ES-I3 (cell line): ENCODE data around the gene INPP4B.

ENCODE experiments used
- H3K36me3 ChIP-seq: 2 replicates; pipeline ENCODE4 v1.6.1; 2013; ENCODE audit warnings: mild to moderate bottlenecking, low read length, control low read depth, moderate library complexity; ENCODE audit not compliant: insufficient read depth
- H3K4me1 ChIP-seq: 2 replicates; pipeline ENCODE4 v1.6.1; 2013; ENCODE audit warnings: mild to moderate bottlenecking, control low read depth, low read length; ENCODE audit not compliant: insufficient read depth
- H3K9ac ChIP-seq: 2 replicates; pipeline ENCODE4 v1.6.1; 2013; ENCODE audit warnings: low read depth, mild to moderate bottlenecking, low read length, moderate library complexity
- H3K9me3 ChIP-seq: 2 replicates; pipeline ENCODE4 v1.6.1; 2013; ENCODE audit warnings: mild to moderate bottlenecking, low read length, moderate library complexity; ENCODE audit not compliant: control insufficient read depth, insufficient read depth

INPP4B gene

DNA sequence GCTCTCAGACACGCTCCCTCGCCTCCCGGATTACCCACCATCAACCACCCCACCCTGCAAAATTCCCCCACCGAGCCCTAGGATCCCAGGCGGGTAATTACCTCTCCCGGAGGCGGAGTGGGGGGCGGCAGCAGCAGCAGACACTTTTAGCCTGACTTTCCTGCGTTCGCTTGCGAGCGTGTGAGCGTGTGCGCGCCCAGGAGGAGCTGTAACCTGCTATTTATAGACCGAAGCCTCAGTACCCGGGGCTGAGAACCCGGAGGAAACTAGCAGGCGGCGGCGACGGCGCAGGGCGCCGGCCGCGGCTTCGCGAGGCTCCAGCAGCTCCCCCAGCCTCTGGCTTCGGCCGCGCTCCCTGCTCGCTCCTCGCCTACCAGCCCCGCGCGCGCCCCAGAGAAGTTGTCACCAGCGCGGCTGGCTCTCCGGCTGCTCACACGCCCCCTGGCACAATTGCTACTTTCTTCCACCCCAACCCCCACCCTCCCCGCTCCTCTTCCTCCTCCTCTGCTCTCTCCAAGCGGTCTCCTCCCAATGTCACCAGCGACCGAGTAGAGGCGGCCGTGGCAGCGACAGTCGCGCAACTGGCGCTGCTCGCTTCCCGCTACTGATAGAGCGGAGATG is at the start of gene INPP4B:
TSS of gene INPP4B (minus strand) at position 194 of the 621 bp plus-strand sequence.
- peak within 1 kb of the TSS; percentile 40; the same call in 1 of the 2 replicates for H3K9ac ChIP-seq
- no peaks in the 10 kb centered on the region for H3K4me1 ChIP-seq
- H3K36me3 ChIP-seq: no peaks in the 10 kb centered on the region

DNA sequence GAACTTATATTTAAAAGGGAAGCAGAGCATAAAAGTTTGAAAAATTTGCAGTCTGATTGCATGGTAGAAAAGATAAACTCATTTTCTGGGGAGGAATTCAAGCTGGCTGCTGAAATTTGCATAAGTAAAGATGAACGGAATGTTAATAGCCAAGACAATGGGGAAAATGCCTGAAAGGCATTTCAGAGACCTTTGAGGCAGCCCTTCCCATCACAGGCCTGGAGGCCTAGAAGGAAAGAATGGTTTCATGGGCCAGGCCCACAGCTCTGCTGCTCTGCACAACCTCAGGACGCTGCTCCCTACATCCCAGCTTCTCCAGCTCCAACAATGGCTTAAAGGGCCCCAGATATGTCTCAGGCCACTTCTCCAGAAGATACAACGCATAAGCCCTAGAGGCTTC is 46.9 kb upstream of the INPP4B start:
- Histone ChIP-seq H3K4me1 (no peaks in the 10 kb centered on the region), H3K36me3 (no peaks in the 10 kb centered on the region), H3K9ac (no peak overlapping the region), H3K9me3 (peaks cover 15% of the 10 kb centered on the region; the same call in 1 of the 2 replicates)

More for the DNA sequence above, at the start of gene INPP4B:
- no peaks in the 10 kb centered on the region for H3K9me3 ChIP-seq

DNA sequence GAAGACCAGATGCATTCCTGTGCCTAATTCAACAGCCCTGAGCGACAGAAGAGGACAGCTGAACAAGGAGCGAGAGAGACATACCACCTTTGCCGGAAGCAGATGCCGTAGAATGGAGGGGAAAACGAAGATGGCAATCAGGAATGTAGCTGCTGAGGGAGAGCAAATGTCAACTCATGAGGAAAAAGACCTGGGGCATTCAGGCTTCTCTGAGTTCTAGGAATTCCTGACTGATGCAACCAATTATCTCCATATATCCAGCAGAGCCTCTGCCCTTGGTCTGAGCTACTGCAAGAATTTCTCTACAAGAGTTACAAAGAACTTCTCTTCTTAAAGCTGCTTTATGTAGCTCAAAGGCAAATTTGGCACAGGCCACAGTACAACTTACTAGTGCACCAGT is 40.5 kb upstream of the INPP4B start:
- no peak overlapping the region for H3K9ac ChIP-seq
- H3K9me3 ChIP-seq: no peaks in the 10 kb centered on the region
- no peaks in the 10 kb centered on the region for H3K4me1 ChIP-seq
- no peaks in the 10 kb centered on the region for H3K36me3 ChIP-seq

DNA sequence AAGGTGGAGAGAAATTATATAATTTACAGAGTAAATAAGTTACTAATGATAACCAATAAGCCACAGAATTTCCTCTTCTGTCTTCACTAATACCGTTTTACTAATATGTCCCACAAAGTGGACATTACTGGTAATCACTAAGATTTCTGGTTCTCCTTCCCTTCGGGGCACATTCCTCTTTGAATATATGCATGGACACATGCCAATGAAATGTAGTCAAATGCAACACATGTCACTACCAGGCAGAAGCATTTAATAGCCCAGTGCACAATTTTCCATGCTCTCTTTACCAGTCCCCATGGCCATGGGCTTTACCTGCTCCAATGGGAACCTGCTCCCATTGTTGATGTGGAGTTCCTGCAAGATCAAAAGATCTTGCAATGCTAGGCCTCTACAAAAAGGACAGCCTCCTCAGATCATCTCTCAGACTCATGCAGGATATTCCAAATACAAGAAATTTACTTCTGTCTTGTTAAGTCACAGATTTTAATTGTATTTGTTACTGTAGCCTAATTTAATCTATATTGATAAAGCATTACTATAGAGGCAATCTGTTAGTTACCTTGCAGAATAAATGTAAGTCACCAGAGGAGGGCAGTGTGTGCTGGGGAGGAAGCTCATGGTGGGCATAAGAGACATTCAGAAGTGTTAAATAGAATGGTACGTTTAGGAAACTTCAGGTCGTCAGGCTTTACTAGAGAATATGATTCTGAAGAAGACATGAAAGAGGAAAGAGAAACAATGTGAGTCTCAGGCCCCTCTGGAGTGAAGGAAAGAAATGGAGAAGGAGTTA is 37.1 kb upstream of the INPP4B start:
- Histone ChIP-seq H3K4me1 (no peaks in the 10 kb centered on the region), H3K9me3 (no peaks in the 10 kb centered on the region), H3K36me3 (no peaks in the 10 kb centered on the region), H3K9ac (no peak overlapping the region)

DNA sequence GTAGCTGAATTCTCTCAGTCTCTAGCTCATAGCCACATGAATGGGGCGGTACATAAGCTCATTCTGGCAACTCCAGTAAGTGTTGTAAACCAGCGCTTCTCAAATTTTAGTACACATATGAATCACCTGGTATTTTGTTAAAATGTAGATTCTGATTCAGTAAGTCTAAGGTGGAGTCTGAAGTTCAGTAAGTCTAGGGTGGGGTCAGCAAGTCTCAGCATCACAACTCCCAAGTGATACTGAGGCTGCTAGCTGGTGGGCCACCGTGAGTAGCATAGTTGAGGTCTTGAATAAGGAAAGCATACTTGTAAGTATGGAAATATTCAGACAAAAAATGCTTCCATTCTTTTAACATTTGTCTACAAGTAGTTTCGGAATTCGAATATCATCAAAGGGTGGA is 36.1 kb upstream of the INPP4B start:
- Histone ChIP-seq H3K4me1 (no peaks in the 10 kb centered on the region), H3K36me3 (no peaks in the 10 kb centered on the region), H3K9ac (no peak overlapping the region), H3K9me3 (no peaks in the 10 kb centered on the region)

DNA sequence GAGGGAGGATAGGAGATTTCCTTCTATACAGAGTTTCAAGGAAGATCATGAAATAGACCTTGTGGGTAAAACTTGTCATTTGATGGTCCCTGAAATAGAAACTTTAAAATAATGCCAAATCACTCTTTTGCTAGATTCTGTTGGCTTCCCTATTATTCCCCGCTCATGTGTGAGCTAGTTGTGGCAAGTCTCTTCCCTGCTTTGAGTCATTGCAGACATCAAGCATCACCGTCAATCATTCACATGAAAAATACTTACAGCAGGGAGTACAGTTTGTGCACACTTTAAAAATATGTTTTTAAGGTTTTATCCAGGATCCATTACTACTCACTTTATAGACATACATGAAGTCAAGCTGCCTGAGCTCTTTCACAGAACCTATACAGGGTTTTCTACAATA is 35.2 kb upstream of the INPP4B start:
- Histone ChIP-seq H3K9ac (no peak overlapping the region), H3K4me1 (no peaks in the 10 kb centered on the region), H3K36me3 (no peaks in the 10 kb centered on the region), H3K9me3 (no peaks in the 10 kb centered on the region)

DNA sequence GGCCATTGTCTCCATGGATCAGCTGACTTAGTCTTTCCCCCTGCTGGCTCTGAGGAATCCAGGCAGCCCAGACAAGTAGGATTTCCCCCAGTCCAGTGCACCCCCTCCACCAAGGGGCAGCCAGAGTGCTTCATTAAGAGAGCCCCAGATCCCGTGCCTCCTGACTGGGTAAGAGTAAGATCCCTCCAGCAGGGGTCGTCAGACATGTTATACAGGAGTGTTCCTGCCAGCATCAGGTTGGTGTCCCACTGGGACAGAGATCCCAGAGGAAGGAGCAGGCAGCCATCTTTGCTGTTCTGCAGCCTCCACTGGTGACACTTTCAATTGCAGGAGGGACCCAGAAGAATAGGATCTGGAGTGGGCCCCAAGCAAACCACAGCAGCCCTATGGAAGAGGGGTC is 29.0 kb upstream of the INPP4B start:
- Histone ChIP-seq H3K36me3 (no peaks in the 10 kb centered on the region), H3K4me1 (no peaks in the 10 kb centered on the region), H3K9me3 (no peaks in the 10 kb centered on the region), H3K9ac (no peak overlapping the region)

DNA sequence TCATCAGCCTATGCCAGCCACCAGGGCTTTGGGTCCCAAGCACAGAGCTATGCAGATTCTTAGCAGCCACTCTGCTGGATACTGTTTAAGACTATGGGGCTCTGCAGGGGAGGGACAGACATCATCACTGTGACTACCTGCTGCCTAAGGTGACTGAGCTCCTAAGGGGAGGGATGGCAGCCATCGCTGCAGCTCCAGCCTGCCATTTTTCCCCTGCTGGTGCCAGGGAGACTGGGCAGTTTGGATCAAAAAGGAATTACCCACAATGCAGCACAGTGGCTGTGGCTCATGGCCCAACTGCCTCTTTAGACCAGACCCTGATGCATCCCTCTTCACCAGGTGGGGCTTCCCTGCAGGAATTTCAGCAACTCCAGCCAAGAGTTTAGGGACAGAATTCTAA is 28.6 kb upstream of the INPP4B start:
- H3K9me3 ChIP-seq: no peaks in the 10 kb centered on the region
- H3K36me3 ChIP-seq: no peaks in the 10 kb centered on the region
- H3K4me1 ChIP-seq: no peaks in the 10 kb centered on the region
- no peak overlapping the region for H3K9ac ChIP-seq

DNA sequence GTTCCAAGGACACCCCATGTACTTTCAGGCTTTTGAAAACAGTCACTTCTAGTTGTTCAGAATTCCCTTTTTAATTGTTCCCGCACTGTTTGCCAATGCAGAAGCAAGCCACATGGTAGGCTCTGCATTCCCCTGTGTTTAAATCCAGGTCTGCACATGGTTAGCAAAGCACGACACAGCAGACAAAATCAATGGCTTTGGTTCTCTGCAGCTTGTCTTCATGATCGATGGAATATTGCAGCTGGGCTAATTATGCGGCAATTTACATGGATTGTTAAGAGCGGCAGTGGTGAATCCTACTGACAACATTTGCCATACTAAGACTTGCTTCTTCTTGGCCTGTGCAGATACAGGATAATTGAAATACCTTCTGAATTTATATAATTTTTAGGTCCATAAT is 20.6 kb upstream of the INPP4B start:
- Histone ChIP-seq H3K36me3 (no peaks in the 10 kb centered on the region), H3K9me3 (no peaks in the 10 kb centered on the region), H3K4me1 (no peaks in the 10 kb centered on the region), H3K9ac (no peak overlapping the region)

DNA sequence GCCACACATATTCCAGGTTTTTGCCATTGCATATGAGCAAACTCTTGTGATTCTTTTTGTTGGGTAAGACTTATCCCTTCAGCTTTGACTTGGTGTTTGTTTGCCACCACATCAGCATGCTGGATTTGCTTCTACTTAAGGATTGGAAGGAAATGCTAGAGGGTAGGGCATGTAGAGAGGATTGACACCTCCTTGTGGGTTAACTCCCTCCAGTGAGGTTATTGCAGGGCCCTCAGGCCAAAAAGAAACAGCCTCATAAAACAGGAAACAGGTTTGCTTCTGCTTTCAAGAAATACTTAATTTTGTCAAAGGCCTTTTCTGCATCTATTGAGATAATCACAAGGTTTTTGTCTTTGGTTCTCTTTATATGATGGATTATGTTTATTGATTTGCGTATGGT is 15.2 kb upstream of the INPP4B start:
- no peaks in the 10 kb centered on the region for H3K9me3 ChIP-seq
- no peaks in the 10 kb centered on the region for H3K36me3 ChIP-seq
- H3K9ac ChIP-seq: no peak overlapping the region
- no peaks in the 10 kb centered on the region for H3K4me1 ChIP-seq

DNA sequence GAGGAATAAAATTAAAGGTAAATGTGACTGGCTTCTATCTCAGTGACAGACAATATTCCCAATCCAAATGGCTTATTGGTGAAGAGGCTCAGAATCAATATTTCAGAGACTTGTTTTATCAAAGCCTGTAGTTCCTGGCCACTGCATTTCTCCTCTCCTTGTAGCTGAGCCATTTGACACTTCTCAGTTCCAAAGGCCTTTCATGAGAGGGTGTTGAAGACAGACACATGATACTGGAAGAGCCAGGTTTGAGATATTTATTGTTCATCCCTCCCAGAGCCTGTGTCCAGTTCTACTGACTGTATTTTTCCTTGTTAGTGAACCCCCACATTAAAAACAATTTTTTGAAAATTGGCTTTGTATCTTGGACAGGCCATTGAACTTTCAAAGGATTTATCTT is 12.9 kb upstream of the INPP4B start:
- Histone ChIP-seq H3K4me1 (no peaks in the 10 kb centered on the region), H3K36me3 (no peaks in the 10 kb centered on the region), H3K9me3 (no peaks in the 10 kb centered on the region), H3K9ac (no peak overlapping the region)

DNA sequence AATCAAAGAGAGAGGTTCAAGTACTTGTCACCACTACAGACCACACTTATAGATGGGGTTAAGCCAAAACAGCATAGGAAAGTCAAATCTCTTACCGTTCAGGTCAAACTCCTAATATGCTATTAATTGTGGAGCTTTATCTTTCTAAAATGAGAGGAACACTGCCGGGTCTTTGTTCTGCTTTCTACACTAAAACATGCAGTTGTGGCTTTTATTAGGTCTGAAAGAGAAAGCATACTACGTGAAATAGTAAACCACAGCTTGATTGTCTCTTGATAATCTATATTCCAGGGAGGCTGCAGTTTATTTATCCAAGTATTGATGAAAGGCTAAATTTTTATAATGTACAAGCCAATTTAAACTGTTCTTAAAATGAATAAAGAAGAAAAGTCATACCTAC is 12.3 kb upstream of the INPP4B start:
- Histone ChIP-seq H3K9ac (no peak overlapping the region), H3K4me1 (no peaks in the 10 kb centered on the region), H3K36me3 (no peaks in the 10 kb centered on the region), H3K9me3 (no peaks in the 10 kb centered on the region)

DNA sequence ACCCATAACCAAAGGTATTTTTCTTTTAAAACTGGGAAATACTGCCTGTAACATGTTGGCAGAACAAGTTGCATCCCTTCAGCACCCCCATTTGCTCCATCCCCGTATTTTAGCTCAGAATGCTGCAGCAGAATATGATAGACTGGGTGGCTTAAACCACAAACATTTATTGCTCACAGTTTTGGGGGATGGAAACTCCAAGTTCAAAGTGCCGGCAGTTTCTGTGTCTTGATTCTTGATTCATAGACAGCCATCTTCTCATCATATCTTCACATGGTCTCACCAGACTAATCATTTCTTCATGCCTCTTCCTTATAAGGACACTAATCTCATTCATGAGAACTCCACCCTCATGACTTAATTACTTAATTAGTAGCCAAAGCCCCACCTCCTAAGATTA is 10.5 kb upstream of the INPP4B start:
- no peaks in the 10 kb centered on the region for H3K9me3 ChIP-seq
- no peak overlapping the region for H3K9ac ChIP-seq
- H3K4me1 ChIP-seq: no peaks in the 10 kb centered on the region
- no peaks in the 10 kb centered on the region for H3K36me3 ChIP-seq

DNA sequence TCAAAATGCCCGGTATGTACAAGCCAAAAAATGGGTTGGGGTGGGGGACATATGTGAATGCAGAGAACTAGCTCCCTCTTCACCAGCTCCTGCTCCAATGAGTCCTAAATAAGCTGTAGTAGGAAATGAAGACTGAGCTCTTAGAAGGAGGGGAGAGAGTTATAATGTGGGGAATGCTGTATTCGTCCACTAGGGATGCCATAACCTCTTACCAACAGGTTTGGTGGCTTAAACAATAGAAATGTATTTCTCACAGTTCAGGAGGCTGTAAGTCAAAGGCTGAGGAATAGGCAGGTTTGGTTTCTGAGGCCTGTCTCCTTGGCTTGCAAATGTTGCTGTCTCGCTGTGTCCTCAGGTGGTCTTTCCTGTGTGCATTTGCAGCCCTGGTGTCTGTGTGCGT is 4.4 kb upstream of the INPP4B start:
- H3K4me1 ChIP-seq: no peaks in the 10 kb centered on the region
- no peaks in the 10 kb centered on the region for H3K36me3 ChIP-seq
- H3K9me3 ChIP-seq: no peaks in the 10 kb centered on the region
- no peak overlapping the region for H3K9ac ChIP-seq
